HG02884 (cell line): ENCODE measurements around the gene SIRT7.

Experiments
- ATAC-seq: cut with Tn5 transposase; IDR thresholded peaks from one replicate; pipeline ENCODE4 v1.9.1; 2021; ENCODE audit warnings: mild to moderate bottlenecking, moderate library complexity; ENCODE audit not compliant: unreplicated experiment

SIRT7 gene

DNA sequence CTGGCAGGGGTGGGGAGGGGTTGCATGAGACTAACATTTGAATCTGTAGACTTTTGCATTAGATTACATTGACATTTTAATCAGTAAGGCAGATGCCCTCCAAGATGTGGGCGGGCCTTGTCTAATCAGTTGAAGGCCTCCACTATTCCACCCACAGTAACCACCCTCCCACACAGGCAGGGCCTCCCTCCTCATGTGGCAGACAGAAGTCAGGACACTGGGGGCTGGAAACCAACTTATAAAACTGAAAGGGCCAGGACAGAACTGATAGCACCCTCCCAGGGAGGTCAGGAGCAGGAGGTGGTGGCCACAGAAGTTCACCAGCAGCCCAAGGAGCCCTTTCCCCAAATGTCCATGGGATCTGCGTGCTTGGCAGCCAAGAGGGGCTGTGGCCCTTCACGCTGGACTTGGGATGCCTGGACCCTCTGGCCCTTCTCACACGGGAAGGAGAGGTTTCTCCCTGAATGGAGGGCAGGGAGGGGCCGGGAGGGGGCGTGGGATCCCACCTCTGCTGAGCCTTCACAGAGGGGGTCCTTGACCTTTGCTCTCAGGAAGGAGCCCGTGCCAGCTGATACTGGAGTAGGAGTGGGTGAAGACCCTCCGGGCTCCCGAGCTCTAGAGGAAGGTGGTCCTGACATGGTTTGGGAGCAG lies 14.5 kb upstream of the SIRT7 start:
- no peak for ATAC-seq

DNA sequence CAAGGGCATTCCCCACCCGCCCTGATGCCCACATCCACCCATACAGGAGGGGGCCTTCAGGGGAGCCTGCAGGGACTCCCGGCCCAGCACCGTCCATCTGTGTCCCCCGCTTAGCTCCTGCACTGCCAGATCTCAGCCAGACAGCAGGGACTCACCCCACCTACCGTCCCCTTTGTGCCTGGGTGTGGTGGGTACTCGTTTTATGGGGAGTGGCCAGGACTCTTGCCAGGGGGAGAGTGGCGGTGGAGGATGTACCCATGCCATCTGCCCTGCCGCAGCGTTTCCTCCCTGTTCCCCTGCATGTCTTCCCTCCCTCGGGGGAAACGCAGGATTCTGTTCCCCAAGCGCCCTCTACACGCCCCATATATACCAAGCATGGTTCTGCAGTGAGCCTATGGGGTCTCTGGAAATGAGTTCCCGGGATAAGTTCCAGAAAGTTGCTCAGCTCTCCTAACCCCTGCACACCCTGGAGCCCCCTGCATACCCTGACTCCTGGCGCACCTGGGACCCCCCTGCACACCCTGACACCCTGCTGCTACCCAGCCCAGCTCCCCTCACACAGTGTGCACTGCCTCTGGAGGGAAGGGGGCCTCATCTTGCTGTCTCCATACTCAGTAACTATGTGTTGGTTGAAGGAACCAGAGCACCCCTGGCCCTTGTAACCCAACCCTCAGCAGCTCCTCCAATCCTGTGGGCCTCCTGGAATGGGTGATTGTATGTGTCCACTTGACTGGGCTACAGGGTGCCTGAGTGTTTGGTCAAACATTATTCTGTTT lies 13.8 kb upstream of the SIRT7 start:
- ATAC-seq = no peak

DNA sequence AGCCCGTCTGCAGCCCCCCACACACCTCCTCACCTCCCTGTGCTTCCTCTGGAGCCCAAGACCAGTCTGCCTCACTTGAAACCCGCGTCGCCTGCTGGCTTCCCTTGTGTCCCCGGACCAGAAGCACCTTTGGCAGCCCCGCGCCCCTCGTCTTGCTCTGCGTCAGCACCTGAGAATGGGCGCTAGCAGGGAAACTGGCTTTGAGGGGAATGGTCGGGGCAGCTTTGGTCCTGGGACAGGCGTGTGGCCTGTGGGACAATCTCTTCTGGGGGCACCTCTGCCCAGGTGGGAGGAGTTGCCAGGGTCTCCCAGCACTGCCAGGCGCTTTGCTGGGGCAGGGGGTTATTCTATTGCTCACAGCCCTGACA lies 13.2 kb upstream of the SIRT7 start:
- ATAC-seq = no peak

DNA sequence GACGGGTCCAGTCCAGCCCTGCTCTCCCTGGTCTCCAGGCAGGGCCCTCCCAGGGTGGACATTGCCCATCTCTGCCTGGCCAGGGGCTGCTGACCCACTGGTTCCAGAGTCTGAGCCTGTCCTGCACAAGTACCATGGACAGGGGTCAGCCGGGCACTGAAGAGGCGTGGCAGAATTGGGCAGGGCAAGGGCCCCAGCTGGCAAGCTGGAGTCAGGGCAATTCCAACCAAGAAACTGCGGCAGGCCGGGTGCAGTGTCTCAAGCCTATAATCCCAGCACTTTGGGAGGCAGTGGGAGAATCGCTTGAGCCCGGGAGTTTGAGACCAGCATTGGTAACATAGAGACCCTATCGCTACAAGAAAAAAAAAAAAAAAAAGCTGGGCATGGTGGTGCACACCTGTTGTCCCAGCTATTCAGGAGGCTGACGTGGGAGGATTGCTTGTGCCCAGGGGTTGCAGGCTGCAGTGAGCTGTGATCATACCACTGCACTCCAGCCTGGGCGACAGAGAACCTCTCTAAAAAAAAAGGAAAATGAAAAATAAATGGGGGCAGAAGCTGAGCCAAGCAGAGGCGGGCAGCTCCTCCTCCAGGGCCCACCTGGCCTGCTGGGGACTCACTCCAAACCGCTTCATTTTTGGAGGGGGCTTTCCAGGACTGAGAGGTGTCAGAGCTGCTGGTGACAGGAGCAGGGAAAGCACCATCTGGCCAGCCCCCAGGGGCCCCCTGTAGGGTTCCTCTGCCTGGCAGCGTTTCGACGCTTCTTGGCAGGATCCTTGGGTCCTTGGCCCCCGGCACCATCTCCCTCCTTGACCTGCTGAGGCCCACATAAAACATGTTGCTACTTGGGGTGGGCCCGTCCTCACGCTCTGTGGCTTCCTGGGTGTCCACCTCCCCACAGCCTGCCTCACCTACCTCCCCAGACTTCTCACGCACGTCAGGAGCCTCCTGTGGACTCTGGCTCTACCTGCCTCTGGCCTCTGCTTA lies 12.5 kb upstream of the SIRT7 start:
- no peak for ATAC-seq

DNA sequence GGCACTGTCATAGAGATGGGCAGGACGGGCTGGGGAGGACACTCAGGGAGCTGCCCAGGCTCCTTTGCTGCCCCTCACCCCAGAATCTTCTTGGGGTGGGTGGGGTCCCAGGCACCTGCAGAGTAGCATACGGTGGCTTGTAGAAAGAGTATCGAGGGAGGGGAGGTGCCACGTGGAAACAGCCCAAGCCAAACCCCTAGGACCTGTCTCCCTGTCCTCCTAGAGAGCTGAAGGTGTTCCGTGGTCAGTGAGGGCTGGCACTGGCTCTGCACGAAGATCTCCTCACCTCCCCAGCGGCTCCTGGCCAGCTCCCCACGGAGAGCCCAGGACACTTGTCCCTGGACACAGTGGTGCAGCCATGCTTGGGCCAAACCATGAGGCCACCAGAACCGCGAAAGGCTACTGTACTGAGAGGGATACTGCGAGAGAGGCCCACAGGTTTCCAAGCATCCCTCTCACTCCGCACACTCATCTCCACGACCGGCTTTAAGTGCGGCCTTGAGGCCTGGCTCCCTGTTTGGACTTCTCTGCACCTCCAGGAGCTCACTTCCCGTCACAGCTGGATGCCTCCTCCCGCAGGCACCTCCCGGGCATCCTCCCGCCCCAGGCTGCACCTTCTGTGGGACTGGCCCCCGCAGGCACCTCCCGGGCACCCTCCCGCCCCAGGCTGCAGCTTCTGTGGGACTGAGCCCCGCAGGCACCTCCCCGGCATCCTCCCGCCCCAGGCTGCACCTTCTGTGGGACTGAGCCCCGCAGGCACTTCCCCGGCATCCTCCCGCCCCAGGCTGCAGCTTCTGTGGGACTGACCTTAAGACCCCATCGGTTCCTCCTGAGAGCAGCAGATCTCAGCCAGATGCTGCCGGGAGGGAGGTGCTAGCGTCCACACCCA lies 11.5 kb upstream of the SIRT7 start:
- ATAC-seq = no peak

DNA sequence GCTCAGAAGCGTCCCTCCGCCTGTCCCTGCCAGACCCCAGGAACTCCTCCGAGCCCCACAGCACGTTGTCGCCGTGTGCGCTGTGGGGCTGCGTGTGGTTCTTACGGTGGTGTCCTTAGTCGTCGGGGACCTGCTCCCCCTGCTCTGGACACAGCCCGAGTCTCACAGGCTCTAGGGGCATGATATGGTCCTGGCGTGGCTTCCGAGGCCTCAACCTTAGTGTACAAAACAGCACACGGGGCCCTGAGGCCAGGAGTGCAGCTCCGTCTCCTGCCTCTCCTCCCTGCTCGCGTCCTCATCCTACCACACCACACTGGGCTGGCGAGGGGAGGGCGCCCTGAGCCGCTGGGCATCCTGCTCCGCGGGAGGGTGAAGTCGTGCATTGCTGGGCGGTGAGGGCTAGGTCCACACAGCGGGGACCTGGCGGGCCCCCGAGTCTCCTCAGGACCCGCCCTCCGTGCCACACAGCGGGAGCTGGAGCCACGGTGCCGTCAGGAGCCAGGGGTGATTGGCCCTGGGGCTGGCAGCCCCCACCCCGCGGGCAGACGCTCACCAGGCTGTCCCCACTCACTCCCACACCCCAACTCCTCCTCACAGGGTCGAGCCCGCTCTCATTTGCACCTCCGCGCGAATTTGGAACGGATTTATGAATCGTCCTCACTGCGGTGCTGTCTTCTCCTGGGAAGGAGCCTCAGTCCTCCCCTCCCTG lies 10.7 kb upstream of the SIRT7 start:
- no peak for ATAC-seq

DNA sequence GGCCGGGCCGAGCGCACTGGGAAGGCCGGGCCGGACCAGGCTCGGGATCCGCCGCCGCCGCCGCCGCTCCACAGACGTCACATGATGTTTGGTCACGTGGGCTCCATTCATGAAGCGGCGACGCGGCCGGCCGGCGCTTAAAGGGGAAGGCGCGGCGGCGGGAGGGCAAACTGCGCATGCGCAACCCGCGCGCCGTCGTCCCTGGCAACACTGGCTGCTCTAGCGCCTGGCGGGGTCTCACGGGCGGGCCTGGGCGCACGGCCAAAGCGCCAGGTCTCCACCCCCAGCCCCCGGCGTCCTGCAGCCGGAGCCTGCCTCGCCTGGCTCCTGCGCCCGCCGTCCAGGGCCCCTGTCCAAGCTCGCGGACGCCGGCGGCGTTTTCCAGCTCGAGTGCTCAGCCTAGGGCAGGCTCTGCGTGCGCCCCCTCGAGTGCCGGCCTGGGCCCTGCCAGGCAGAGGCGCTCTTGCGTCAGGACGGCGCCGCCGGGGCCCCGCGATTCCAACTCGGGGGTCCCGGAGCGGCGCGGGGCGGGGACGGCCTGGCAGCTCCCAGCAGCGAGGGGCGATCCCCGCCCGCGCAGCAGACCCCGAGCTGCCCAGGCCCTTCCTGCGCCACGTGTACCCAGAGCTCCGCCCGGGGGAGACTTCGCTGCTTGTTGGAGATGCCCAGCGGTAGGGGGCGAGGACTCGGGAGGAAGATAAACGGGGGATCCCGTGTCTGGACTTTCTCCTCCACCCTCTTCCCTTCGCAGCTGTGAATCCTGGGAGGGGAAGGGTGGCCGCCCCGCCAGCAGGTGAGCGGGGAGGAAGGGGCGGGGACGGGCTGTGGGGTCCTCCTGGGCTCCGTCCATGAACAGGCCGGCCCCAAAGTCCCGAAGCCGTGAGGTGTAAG lies 9.9 kb upstream of the SIRT7 start, which contains the start of gene MAFG:
TSS of gene MAFG (minus strand) at position 83 of the 891 bp plus-strand sequence. CDS start 4,550 bp downstream, outside the sequence.
- peak; percentile 60 for ATAC-seq

DNA sequence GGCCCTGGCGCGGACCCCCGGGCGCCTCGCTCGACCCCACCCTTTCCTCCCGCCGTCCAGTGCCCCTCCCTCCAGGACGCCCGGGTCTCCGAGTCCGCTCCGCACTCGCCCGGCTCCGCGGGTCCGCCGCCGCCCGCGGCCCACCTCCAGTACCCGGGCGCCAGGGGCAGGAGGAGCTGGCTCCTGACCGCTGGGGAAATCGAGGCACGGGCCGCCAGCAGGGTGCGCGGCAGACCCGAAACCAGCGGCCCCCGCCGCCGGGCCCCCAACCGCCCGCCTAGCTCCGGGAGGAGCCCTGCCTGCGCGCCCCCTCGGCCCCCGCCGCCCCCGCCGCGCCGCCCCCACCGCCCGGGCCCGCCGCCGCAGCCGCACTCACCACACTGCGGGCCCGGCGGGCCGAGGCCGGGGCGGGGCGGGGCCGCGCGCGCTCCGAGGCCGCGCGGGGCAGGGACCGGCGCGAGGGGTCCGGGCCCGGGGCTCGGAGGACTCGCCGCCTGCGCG lies 9.2 kb upstream of the SIRT7 start:
- peak; percentile 8 for ATAC-seq

DNA sequence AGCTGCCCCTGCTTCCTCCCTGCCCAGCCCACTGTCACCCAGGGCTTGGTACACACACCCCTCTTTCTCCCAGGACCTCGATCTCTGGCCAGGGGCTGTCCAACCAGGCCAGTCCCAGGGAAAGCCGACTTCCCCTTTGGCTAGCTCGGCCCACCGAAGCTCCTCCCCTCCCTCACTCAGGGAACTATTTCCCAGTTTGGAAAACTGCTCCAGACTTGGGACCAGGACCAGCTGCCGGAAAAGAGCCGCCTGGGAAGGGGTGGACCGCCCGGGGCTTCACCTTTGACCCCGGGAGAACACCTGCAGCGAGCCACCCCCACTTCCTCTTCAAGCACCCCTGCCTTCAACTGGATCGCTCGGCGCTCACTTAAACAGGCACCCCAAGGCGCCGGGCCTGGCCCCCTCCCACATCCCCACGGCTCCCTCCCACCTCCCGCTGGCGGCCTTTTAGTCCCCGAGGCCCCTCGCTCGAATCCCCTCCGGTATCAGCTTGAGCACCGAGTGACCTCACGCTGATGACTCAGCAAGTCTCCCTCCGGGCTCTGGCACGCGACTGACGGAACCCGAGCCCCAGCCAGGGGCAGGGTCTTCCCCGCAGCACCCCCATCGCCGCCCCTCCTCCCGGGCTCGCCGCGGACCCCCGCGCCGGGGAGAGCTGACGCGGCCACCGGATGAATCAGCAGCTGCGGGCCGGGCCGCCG lies 8.6 kb upstream of the SIRT7 start:
- peak; percentile 13 for ATAC-seq

DNA sequence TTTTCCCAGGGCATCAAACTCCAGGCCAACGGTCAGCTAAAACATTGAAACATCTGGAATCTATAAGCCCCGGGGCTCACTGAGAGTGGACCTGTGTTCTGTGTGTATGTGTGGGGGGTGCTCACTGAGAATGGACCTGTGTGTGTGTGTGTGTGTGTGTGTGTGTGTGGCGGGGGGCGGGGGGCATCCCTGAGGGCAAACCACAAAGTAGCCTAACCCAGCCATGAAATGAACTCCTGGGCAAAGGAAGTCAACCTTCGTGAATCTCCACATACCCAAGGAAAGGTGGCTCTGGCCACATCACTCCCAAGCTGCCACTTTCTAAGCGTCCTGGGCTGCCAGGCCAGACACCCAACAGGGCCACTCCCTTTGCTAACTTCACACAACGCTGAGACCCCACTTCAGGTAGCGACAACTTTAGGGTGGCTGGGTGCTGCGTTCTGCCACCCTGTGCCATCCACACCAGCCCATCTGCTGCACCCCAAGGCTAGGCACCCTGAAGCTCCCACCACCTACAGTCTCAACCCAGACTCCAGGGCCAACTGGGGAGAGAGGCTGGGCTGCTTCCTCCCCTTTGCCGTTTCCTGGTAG lies 8.0 kb upstream of the SIRT7 start:
- ATAC-seq = no peak

DNA sequence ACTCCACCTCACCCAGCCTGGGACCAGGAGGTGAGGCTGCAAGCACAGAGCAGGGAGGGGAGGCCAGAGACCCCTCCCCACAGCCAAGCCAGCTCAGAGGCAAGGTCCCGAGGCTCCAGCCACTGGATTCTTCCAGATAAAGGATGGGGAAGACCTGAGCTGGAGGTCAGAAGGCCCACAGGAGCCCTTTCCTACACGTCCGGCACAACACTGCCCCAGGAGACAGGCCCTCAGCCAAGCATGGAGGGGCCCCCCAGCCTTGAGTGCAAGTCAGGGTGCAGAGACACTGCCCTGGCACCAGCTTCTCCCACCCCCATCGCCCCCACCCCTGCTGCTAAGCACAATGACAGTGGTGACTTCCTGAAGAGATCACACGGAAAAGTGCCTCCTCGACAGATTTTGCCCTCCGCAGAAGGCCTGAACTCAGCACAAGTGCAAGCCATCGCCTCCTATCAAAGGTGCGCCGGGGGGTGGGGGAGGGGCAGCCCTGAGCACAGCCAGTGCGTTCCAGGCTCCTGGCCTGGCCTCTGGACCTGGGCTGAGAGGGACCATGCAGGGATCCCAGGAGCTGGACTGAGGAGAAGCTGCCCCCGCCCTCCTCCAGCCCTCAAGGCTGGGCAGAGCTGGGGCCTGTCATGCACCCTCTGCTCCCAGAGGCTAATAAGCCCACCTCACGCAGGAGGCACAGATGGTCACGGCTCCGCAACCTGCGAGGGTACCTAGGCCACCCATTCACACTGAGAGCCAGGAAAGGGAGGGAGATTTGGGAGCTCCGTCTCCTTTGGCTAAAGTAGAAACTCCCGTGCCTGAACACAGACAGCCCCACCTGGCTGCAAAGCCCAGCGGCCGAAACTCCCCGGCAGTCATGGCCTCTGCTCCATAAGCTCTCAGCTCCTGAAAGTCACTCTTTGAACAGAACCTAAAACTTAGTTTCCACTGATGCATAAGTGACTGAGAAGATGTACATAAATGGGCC lies 6.9 kb upstream of the SIRT7 start:
- no peak for ATAC-seq

DNA sequence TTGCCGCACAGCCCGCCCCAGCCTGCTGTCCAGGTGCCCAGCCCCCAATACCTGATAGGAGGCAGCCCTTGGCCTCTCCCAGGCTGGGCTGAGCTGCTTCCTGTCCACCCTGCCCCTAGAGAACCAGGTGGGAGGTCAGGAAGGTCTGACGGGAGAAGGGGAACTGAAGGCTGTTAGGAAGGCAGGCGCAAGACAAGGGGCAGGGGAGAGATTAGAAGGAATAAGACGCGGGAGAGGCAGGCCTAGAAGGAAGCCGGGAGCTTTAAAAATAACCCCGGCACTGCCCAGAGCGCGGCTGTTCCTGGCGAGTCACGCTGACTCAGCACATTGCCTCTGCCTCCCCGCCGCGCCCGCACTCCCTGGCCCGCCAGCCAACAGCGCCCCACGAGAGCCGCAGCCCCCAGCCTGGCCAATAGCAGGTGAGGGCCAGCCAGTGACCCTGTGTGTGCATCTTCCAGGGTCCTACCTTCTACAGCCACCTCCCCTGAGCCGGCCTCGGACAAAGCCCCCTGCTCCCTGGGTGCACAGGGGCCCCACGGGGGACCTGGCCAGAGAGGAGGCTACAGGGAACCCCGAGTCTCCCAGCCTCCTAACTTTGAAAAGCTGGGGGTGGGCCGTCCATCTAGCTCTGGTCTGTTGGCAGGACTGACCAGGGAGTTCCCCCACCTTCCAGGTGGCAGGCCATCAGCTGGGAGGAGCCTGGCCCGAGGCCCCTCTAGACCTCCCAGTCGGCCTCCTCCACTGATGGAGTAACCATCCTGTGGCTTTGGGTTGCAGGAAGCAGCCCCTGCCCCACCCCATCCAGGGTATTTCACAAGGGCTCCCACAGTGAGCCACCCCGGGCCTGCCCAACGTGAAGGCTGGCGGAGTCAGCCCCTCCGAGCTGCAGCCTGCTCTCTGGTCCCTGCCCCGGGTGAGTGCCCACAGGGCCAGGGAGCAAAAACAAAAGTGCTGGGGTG lies 5.6 kb upstream of the SIRT7 start:
- no peak for ATAC-seq

DNA sequence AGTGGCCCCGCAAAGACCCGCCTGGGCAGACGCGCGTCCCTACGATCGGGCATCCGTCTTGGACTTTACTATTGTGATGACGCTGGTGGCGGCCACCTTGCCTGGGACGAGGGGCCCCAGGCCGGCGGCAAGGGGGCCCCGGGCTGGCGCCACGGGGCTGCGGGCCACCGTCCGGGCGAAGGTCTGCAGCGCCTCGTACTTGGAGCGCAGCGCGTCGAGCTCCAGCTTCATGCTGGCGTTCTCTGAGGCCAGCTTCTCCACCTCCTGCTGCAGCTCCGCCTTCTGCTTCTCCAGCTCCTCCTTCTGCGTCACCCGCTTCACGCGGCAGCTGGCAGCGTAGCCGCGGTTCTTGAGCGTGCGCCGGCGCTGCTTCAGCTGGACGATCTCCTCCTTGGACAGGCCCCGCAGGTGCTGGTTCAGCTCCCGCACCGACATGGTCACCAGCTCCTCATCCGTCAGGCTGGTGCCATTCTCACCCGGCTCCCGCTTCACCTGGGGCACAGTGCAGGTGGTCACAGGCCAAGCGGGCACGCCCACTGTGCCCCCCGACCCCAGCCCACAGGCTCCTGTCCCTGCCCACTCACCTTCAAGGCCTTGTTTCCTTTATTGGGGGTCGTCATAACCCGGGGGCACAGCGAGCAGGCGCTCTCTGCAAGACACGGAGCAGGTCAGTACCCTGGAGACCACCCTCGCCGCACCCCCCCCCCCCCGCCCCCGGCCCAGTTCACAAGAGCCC lies 4.8 kb upstream of the SIRT7 start:
- ATAC-seq = no peak

DNA sequence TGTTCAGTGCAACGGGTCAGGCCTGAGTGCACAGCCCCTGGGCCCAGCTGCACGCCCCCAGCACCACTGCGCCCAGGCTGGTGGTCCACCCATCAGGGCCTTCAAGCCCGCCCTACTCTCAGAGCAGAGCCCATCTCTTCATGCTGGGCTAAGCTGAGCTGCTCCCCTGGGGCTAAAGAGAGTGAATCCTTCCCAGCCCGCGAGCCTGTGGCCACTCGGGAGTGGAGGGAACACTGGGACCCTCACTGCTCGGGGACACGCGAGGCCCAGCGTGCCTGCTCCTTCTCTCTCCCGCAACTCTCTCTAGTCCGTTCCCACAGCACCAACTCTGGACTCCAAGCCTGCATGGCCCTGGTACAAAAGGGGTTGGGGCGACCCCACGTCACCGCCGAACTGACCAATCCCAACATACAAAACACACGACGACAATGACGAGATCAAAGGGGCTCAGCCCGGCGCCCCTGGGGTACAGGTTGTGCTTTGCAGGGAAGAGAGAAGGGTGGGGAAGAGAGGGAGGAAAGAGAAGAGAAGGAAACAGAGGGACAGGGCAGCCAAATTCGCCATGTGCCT lies 4.1 kb upstream of the SIRT7 start:
- no peak for ATAC-seq
